Stimulated activated effector memory CD8-positive, alpha-beta T cell treated with anti-CD3 and anti-CD28 coated beads, Interleukin-12 subunit alpha, Interleukin-12 subunit beta, amount 100 ng/mL, for 72 hours (primary cell): ENCODE measurements around the gene SYT7.

ENCODE experiments used
- ATAC-seq: fragments of 150-1000 bp; cut with Tn5 transposase; 2 replicates; pipeline ENCODE4 v1.10.0; 2021
- DNase-seq, 2 donors: peaks; one replicate each; pipeline ENCODE4 v3.0.0; 2021 to 2022; ENCODE audit warnings: low spot score in 2 of 2
- H3K27ac Mint-ChIP-seq: one replicate; pipeline ENCODE4 v1.8.0; 2022; ENCODE audit warnings: mild to moderate bottlenecking, mixed read lengths
- H3K36me3 Mint-ChIP-seq: one replicate; pipeline ENCODE4 v1.8.0; 2022; ENCODE audit warnings: mild to moderate bottlenecking, mixed read lengths
- H3K4me1 Mint-ChIP-seq: one replicate; pipeline ENCODE4 v1.8.0; 2022; ENCODE audit warnings: mixed read lengths
- H3K4me3 Mint-ChIP-seq: one replicate; pipeline ENCODE4 v1.8.0; 2022; ENCODE audit warnings: mild to moderate bottlenecking, mixed read lengths
- H3K9me3 Mint-ChIP-seq: one replicate; pipeline ENCODE4 v1.8.0; 2022; ENCODE audit warnings: mixed read lengths

The SYT7 gene

DNA sequence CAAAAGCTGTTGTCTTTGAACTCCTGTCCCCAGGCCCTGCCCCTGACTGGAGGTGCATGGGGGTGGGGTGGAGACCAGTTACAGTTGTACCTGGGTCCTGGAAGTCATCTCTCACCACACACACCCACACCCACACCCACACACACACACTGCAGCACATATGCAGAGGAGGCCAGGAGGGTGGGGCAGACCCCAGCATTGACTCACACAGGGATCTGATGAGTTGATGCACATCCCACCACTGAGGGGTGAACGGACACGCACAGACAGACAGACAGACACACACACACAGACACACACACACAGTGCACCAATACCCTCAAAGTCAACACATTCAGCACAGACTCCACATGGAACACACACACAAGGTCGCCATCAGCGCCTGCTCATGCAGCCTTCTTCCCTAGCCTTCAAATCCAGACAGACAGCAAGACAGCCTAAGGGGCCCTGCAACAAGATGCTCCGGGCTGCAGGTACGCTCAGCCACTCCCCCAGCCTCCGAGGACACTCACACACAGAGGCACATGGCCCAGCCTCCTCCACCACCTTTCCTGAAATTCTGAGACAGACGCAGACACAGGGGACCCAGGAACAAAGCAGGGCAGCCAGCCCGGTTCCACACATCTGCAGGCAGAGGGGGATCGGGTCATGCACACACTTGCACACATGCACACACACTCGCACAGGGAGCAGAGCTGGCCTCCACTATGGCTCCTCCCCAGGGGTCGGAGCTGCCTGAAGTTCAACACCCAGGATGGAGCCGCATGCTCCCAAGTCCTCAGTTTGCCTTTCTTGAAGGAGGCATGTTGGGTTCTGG is 26.5 kb downstream of the SYT7 start:
- no peaks in the 10 kb centered on the region for H3K36me3 Mint-ChIP-seq
- H3K27ac Mint-ChIP-seq: no peak overlapping the region
- H3K9me3 Mint-ChIP-seq: no peaks in the 10 kb centered on the region
- ATAC-seq (no peak), DNase-seq (no peak)
- no peak overlapping the region for H3K4me3 Mint-ChIP-seq
- H3K4me1 Mint-ChIP-seq: peaks cover 26% of the 10 kb centered on the region

- peaks cover 26% of the 10 kb centered on the region for H3K4me1 Mint-ChIP-seq
- no peak for DNase-seq
- H3K4me3 Mint-ChIP-seq: no peak overlapping the region
- peak overlapping the region; percentile 24 for H3K27ac Mint-ChIP-seq
- H3K9me3 Mint-ChIP-seq: no peaks in the 10 kb centered on the region
- no peaks in the 10 kb centered on the region for H3K36me3 Mint-ChIP-seq
- ATAC-seq: no peak
Observed at GRCh38 chr11:61553373-61554171, 27.3 kb downstream of the SYT7 start.

DNA sequence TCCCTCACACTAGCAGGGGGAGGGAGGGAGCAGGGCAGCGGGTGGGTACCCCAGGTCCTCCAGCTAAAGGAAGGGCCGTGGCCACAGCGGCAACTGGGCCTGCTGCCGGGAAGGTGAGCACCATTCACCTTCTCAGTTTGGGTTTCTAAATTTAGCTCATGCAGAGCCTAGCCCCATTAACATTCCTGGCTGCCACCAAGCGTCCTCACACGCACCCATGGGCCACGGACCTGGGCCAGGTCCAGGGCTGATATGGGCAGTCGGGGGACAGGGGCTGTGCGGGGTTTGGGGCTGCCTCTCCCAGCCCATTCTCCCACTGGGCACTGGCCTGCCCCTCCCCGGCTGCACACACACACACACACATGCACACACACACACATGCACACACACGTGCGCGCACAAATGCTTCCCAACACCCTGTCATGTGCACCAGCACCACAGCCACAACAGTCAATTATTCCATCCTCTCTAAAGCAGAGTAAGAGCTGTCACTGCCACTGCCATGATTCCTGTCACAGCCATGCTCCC is 28.7 kb downstream of the SYT7 start:
- no peaks in the 10 kb centered on the region for H3K9me3 Mint-ChIP-seq
- H3K4me1 Mint-ChIP-seq: peaks cover 26% of the 10 kb centered on the region
- ATAC-seq: no peak
- no peak overlapping the region for H3K27ac Mint-ChIP-seq
- DNase-seq: no peak
- H3K4me3 Mint-ChIP-seq: no peak overlapping the region
- no peaks in the 10 kb centered on the region for H3K36me3 Mint-ChIP-seq

- H3K4me1 Mint-ChIP-seq: peaks cover 24% of the 10 kb centered on the region
- no peak overlapping the region for H3K27ac Mint-ChIP-seq
- H3K36me3 Mint-ChIP-seq: no peaks in the 10 kb centered on the region
- ATAC-seq (no peak), DNase-seq (no peak)
- H3K9me3 Mint-ChIP-seq: no peaks in the 10 kb centered on the region
- no peak overlapping the region for H3K4me3 Mint-ChIP-seq
Observed at GRCh38 chr11:61551634-61552033, 29.2 kb downstream of the SYT7 start.

DNA sequence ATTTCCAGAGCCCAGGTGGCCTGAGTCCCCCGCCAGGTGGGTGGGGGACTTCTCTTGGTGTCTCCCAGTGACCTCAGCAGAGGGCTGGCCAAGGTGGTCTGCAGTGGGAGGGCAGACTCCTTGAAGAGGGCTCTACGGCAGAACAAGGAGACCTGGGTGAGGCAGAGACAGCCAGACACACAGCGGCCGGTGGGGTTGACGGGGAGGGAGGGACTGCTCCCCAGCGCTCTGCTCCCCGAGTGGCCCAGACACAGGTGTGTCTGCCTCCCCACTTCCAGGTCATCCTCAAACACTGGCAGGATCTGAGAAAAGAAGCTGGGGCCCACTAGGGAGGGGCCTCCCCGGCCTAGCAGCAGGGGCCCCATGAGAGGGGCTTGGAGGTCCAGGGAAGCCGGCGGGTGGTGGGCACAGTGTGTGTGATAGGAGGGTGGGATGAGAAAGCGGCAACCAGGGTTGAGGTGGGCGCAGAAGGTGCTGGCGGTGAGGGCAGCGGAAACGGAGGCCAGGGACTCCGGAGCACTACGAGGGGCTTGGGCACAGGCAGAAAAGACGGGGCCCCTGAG is 30.1 kb downstream of the SYT7 start:
- Mint-ChIP-seq H3K9me3 (no peaks in the 10 kb centered on the region), H3K36me3 (no peaks in the 10 kb centered on the region), H3K27ac (no peak overlapping the region), H3K4me1 (peaks cover 20% of the 10 kb centered on the region), H3K4me3 (no peak overlapping the region)
- no peak for DNase-seq
- no peak for ATAC-seq

- no peak overlapping the region for H3K27ac Mint-ChIP-seq
- H3K9me3 Mint-ChIP-seq: no peaks in the 10 kb centered on the region
- no peaks in the 10 kb centered on the region for H3K36me3 Mint-ChIP-seq
- H3K4me3 Mint-ChIP-seq: no peak overlapping the region
- no peak for ATAC-seq
- no peak for DNase-seq
- peaks cover 26% of the 10 kb centered on the region for H3K4me1 Mint-ChIP-seq
Observed at GRCh38 chr11:61549662-61550568, 31.0 kb downstream of the SYT7 start.

- Mint-ChIP-seq H3K4me3 (no peak overlapping the region), H3K9me3 (no peaks in the 10 kb centered on the region), H3K36me3 (no peaks in the 10 kb centered on the region), H3K4me1 (peaks cover 20% of the 10 kb centered on the region), H3K27ac (no peak overlapping the region)
- DNase-seq (no peak), ATAC-seq (no peak)
Observed at GRCh38 chr11:61549177-61549576, 31.7 kb downstream of the SYT7 start.

DNA sequence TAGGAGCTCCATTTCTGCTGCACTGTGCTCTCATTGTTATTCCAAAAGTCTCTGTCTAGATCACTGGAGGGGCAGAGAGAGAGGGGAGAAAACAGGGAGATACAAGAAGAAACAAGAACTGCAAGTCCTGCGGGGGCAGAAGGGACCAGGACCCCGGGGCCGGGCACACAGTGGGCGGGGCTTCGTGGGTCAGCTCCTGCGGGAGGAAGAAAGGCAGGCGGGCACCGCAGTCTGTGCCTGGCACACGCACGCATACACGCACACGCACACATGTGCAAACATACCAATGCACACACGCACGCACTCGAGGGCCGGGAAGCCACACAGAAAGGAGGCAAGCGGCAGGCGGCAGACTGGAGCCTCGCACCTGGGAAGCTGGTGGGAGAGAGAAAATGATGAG is 33.6 kb downstream of the SYT7 start:
- Mint-ChIP-seq H3K27ac (no peak overlapping the region), H3K36me3 (no peaks in the 10 kb centered on the region), H3K9me3 (no peaks in the 10 kb centered on the region), H3K4me3 (no peak overlapping the region), H3K4me1 (peaks cover 6% of the 10 kb centered on the region)
- DNase-seq (no peak), ATAC-seq (no peak)

DNA sequence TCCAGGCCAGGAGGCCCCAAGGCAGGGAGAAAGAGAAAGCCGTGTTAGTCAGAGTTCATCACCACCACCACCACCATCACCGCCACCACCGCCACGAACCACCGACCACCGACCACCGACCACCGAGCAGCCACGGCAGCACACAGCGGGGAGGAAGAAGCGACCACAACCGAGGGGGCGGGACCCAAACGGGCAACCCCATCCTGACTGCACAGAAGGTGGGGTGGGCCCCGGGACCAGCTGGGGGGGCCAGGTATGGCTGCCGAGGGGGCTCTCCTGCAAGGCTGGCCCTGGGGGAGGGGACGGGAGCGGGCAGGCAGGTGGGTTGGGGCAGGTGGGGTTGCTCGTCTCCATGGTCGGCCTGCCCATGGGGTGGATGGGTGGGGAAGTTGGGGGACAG is 34.2 kb downstream of the SYT7 start:
- Mint-ChIP-seq H3K4me1 (peaks cover 6% of the 10 kb centered on the region), H3K27ac (no peak overlapping the region), H3K36me3 (no peaks in the 10 kb centered on the region), H3K9me3 (no peaks in the 10 kb centered on the region), H3K4me3 (no peak overlapping the region)
- ATAC-seq: no peak
- DNase-seq: no peak

DNA sequence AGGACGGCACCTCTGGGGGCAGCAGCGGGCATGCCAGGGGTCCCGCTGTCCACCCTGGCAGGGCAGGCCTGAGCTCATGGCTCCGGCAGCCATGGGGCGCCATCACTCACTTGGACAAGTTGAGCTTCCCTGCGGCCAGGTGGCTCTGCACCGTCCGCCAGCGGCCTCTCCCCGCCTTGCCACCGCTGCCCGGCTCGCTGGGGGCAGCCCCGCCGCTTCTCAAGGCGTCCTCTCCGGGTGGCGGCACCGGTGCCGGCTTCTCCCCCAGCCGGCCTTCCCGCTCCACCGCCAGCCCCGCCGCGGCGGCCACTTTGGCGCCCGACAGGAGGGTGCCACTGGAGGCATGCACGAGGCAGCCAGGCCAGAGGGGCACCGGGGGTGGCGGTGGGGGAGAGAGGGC is 35.0 kb downstream of the SYT7 start:
- Mint-ChIP-seq H3K4me1 (peaks cover 6% of the 10 kb centered on the region), H3K4me3 (no peak overlapping the region), H3K36me3 (no peaks in the 10 kb centered on the region), H3K9me3 (no peaks in the 10 kb centered on the region), H3K27ac (no peak overlapping the region)
- no peak for DNase-seq
- ATAC-seq: no peak

GRCh38 chr11:61545341-61545740 is 35.5 kb downstream of the SYT7 start:
- DNase-seq: no peak
- no peaks in the 10 kb centered on the region for H3K36me3 Mint-ChIP-seq
- peaks cover 6% of the 10 kb centered on the region for H3K4me1 Mint-ChIP-seq
- no peak overlapping the region for H3K27ac Mint-ChIP-seq
- no peak for ATAC-seq
- H3K4me3 Mint-ChIP-seq: no peak overlapping the region
- H3K9me3 Mint-ChIP-seq: no peaks in the 10 kb centered on the region

DNA sequence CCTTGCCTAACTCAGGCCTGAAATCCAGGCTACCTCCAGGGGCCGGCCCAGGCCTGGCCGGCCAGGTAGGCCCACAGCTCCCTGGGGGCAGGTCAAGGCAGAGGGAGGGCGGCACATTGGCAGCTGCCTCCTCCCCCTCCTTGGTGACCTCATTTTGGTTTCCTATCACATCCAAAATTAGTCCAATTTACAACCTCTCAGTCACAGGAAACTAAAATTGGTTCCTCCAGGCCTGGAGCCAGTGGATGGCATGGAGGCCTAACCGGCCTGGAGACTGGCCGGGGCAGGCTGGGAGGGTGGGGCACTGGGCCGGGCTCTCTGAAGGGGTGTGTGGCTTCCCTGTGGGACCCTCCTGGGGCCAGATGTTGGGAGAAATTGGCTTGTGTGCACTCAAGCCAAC is 36.4 kb downstream of the SYT7 start:
- Mint-ChIP-seq H3K9me3 (no peaks in the 10 kb centered on the region), H3K4me3 (no peak overlapping the region), H3K36me3 (no peaks in the 10 kb centered on the region), H3K4me1 (peaks cover 6% of the 10 kb centered on the region), H3K27ac (no peak overlapping the region)
- DNase-seq (no peak), ATAC-seq (no peak)

- Mint-ChIP-seq H3K36me3 (no peaks in the 10 kb centered on the region), H3K4me1 (peaks cover 6% of the 10 kb centered on the region), H3K4me3 (no peak overlapping the region), H3K9me3 (no peaks in the 10 kb centered on the region), H3K27ac (no peak overlapping the region)
- no peak for ATAC-seq
- no peak for DNase-seq
Observed at GRCh38 chr11:61543606-61544306, 37.1 kb downstream of the SYT7 start.

GRCh38 chr11:61542705-61543104 is 38.2 kb downstream of the SYT7 start:
- H3K4me3 Mint-ChIP-seq: no peak overlapping the region
- ATAC-seq (no peak), DNase-seq (no peak)
- no peaks in the 10 kb centered on the region for H3K36me3 Mint-ChIP-seq
- H3K4me1 Mint-ChIP-seq: peaks cover 6% of the 10 kb centered on the region
- no peak overlapping the region for H3K27ac Mint-ChIP-seq
- H3K9me3 Mint-ChIP-seq: no peaks in the 10 kb centered on the region
